Upper lobe of right lung (tissue), 1 donor: ENCODE data around the gene CAMKMT. TPM values are rescaled to one million over a fixed set of nuclear protein-coding genes. Genes with fewer than 3 reads are reported as not detected.

Experiments used
- ATAC-seq: fragments of 200-7000 bp; cut with Tn5 transposase; one replicate; pipeline ENCODE4 v1.9.1; 2020; ENCODE audit warnings: mild to moderate bottlenecking, moderate library complexity
- DNase-seq: peaks from one replicate; pipeline ENCODE4 v3.0.0-alpha.2; 2020
- H3K27ac ChIP-seq: fragments of 200-600 bp; one replicate; pipeline ENCODE4 v1.8.0; 2022
- H3K27me3 ChIP-seq: fragments of 200-600 bp; one replicate; pipeline ENCODE4 v1.8.0; 2022; ENCODE audit warnings: mild to moderate bottlenecking
- H3K36me3 ChIP-seq: fragments of 200-600 bp; one replicate; pipeline ENCODE4 v1.8.0; 2022
- H3K4me1 ChIP-seq: fragments of 200-600 bp; one replicate; pipeline ENCODE4 v1.8.0; 2022
- H3K4me3 ChIP-seq: fragments of 200-600 bp; one replicate; pipeline ENCODE4 v1.8.0; 2022; ENCODE audit warnings: mild to moderate bottlenecking
- H3K9me3 ChIP-seq: fragments of 200-600 bp; one replicate; pipeline ENCODE4 v1.8.0; 2022
- intact Hi-C: fragments of 100-400 bp; cut with DNase I; formaldehyde crosslinking; loops from one replicate; pipeline ENCODE4 v1.11.0; 2022
- total RNA-seq: library from RNA; stranded (reverse); fragmentation: NEBNext Ultra II Directional; extraction: Animal tissue kit (Norgen Biotek cat#: 25700); gene quantifications from one replicate; pipeline ENCODE4 v1.2.1, GENCODE V29; 2021
- TF ChIP-seq, protein P1 (sequence below): fragments of 200-600 bp; IDR thresholded peaks from one replicate; pipeline ENCODE4 v1.8.0; 2022; ENCODE audit warnings: antibody characterized with exemption
- donor health status: DM: no; HTN: yes; CAD: no; lungs with severe emphysema.

The CAMKMT gene
- total RNA-seq, 1 donor from 2014 or later = 10.5 TPM

- ATAC-seq (no peak), DNase-seq (no peak)
- Histone ChIP-seq H3K36me3 (no peaks in the 10 kb centered on the region), H3K4me3 (no peak overlapping the region), H3K27ac (no peak overlapping the region), H3K9me3 (no peaks in the 10 kb centered on the region), H3K4me1 (no peaks in the 10 kb centered on the region), H3K27me3 (no peaks in the 10 kb centered on the region)
- intact Hi-C loops = no loop called here
- TF ChIP-seq, protein P1, sequence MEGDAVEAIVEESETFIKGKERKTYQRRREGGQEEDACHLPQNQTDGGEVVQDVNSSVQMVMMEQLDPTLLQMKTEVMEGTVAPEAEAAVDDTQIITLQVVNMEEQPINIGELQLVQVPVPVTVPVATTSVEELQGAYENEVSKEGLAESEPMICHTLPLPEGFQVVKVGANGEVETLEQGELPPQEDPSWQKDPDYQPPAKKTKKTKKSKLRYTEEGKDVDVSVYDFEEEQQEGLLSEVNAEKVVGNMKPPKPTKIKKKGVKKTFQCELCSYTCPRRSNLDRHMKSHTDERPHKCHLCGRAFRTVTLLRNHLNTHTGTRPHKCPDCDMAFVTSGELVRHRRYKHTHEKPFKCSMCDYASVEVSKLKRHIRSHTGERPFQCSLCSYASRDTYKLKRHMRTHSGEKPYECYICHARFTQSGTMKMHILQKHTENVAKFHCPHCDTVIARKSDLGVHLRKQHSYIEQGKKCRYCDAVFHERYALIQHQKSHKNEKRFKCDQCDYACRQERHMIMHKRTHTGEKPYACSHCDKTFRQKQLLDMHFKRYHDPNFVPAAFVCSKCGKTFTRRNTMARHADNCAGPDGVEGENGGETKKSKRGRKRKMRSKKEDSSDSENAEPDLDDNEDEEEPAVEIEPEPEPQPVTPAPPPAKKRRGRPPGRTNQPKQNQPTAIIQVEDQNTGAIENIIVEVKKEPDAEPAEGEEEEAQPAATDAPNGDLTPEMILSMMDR = peak; percentile 68
Observed at GRCh38 chr2:44392338-44392943, 30.7 kb downstream of the CAMKMT start.

DNA sequence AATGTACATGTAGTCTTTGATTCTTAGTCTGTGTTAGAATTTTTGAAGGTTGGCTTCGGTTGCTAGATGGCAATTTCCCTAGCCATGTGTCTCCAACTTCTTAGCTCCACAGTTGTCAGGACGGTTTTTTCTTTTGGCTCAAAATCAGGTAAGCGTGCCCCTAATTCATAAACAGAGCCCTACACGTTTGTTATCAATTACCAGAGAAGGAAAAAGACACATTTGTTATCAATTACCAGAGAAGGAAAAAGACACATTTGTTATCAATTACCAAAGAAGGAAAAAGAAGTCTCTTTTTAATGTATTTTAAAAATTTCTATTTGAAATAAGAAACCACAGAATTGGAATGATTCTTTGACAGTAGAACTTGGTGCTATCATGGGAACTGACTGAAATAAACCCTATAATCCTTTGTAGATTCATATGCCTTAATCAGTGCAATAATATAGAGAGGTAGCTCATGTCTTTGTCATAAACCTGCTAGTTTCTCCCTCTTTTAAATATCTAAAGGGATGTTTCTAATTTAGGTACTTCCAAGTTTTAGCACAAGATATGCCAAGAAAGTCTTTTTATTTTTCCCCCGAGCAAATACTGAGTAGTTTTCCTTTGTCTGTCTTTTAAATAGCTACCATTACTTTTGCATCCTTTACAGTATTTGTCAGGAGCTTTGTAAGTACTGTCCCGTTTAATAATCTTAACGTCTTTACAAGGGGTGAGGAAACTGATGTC is 35.9 kb downstream of the CAMKMT start:
- H3K27me3 ChIP-seq = no peaks in the 10 kb centered on the region
- no peak for ATAC-seq
- H3K9me3 ChIP-seq = no peaks in the 10 kb centered on the region
- H3K27ac ChIP-seq = no peak overlapping the region
- TF ChIP-seq, protein P1 = no peak
- intact Hi-C loops = no loop called here
- H3K36me3 ChIP-seq = no peaks in the 10 kb centered on the region
- H3K4me3 ChIP-seq = no peak overlapping the region
- H3K4me1 ChIP-seq = no peaks in the 10 kb centered on the region
- DNase-seq = no peak

DNA sequence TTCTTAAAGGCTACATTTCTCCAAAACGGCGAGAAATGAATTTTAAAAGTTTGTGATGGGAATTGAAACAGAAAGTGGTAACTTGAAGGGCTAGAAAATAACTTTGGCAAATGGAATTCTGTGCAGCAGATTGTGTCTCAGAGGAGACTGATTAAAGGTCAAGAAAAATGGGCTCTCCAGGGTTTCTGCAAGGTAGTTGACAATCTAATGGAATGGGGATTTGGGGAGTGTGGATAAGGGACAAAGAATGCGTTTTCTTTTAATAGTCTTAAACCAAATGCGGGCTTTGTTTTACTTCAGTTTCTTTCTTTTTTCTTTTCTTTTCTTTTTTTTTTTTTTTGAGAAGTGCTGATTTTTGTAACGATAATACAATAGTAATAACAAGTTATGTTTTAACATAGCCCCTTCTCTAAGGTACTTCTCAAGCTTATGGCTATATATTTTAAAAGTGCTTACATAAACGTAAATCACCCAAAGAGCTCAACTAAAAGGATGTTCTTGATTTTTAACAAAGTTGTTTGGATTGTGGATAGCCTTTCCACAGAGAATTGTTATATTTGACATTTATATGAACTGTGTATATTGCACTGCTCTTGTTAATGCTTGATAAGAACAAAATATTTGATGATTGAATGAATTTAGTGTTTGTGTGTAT is 36.6 kb downstream of the CAMKMT start:
- DNase-seq (no peak), ATAC-seq (no peak)
- no peaks in the 10 kb centered on the region for H3K36me3 ChIP-seq
- no peak overlapping the region for H3K4me3 ChIP-seq
- H3K27ac ChIP-seq = no peak overlapping the region
- intact Hi-C loops = no loop called here
- TF ChIP-seq, protein P1 = no peak
- no peaks in the 10 kb centered on the region for H3K9me3 ChIP-seq
- H3K27me3 ChIP-seq = no peaks in the 10 kb centered on the region
- H3K4me1 ChIP-seq = no peaks in the 10 kb centered on the region

DNA sequence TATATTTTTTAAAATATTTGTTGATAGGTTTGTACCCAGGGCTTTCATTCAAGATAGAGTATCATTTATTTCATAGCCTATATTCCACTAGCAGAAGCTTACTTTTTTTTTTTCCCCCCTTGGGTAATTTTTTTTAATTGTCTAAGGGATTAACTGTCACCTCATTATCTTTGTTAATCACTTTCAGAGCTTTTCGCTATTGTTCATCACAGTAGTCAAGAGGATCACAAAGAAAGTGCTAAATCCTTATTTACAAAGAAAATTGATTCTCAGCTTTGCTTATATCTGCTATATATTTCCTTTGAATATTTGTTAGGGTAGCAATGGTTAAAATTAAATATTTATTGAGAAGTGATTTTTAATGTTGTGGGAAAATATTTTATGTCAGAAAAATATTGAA is 59.0 kb downstream of the CAMKMT start:
- no peaks in the 10 kb centered on the region for H3K4me1 ChIP-seq
- no peak for ATAC-seq
- intact Hi-C loops = no loop called here

GRCh38 chr2:44424211-44424610 is 62.5 kb downstream of the CAMKMT start:
- no peak overlapping the region for H3K4me3 ChIP-seq
- no peaks in the 10 kb centered on the region for H3K36me3 ChIP-seq
- ATAC-seq (no peak), DNase-seq (no peak)
- TF ChIP-seq, protein P1 = no peak
- no peaks in the 10 kb centered on the region for H3K4me1 ChIP-seq
- no peaks in the 10 kb centered on the region for H3K9me3 ChIP-seq
- no peak overlapping the region for H3K27ac ChIP-seq
- intact Hi-C loops = no loop called here
- no peaks in the 10 kb centered on the region for H3K27me3 ChIP-seq

More for the DNA sequence above, 59.0 kb downstream of the CAMKMT start:
- H3K36me3 ChIP-seq = no peaks in the 10 kb centered on the region
- DNase-seq = no peak
- H3K4me3 ChIP-seq = no peak overlapping the region
- no peaks in the 10 kb centered on the region for H3K27me3 ChIP-seq
- no peaks in the 10 kb centered on the region for H3K9me3 ChIP-seq
- no peak overlapping the region for H3K27ac ChIP-seq
- TF ChIP-seq, protein P1 = no peak
